Panc1 (cell line): Measurements from ENCODE around the gene TBRG4.

Experiments used
- CTCF ChIP-seq: fragments of 450-650 bp; IDR thresholded peaks from 2 replicates; pipeline ENCODE4 v1.5.1; 2017; ENCODE audit warnings: mild to moderate bottlenecking
- POLR2AphosphoS5 ChIP-seq: IDR thresholded peaks from 2 replicates; pipeline ENCODE4 v1.6.1; 2012; ENCODE audit warnings: mild to moderate bottlenecking, low read depth, low read length, moderate library complexity
- REST ChIP-seq, 2 experiments: IDR thresholded peaks; 2 replicates each; pipeline ENCODE4 v1.6.1; 2011 to 2012; ENCODE audit warnings: low read depth in 2 of 2, control low read depth in 1 of 2, low read length in 1 of 2, mild to moderate bottlenecking in 1 of 2, moderate library complexity in 1 of 2; ENCODE audit not compliant: insufficient read depth in 1 of 2
- SIN3A ChIP-seq: IDR thresholded peaks from 2 replicates; pipeline ENCODE4 v1.6.1; 2012; ENCODE audit warnings: low read depth, mild to moderate bottlenecking, low read length, moderate library complexity, borderline replicate concordance; ENCODE audit not compliant: insufficient read depth

- TF ChIP-seq POLR2AphosphoS5 (no peak), CTCF (no peak), SIN3A (no peak), REST (IDR thresholded peaks at IDR 0.05; ENCODE audit: insufficient read depth in 1 of 2, low read depth in 2 of 2, low read length in 1 of 2) (no peak)
Observed at GRCh38 chr7:45130910-45131309, 19.4 kb upstream of the TBRG4 start.
